GM21786 (cell line): ENCODE measurements around the gene CST9L.
"Not testable (repeated sequence)": the region's sequence is repeated elsewhere in the genome, so short reads cannot be mapped to it uniquely, and the experiment has no call there.

Experiments
- ATAC-seq: cut with Tn5 transposase; IDR thresholded peaks from one replicate; pipeline ENCODE4 v1.9.1; 2021; ENCODE audit not compliant: unreplicated experiment

Gene CST9L

DNA sequence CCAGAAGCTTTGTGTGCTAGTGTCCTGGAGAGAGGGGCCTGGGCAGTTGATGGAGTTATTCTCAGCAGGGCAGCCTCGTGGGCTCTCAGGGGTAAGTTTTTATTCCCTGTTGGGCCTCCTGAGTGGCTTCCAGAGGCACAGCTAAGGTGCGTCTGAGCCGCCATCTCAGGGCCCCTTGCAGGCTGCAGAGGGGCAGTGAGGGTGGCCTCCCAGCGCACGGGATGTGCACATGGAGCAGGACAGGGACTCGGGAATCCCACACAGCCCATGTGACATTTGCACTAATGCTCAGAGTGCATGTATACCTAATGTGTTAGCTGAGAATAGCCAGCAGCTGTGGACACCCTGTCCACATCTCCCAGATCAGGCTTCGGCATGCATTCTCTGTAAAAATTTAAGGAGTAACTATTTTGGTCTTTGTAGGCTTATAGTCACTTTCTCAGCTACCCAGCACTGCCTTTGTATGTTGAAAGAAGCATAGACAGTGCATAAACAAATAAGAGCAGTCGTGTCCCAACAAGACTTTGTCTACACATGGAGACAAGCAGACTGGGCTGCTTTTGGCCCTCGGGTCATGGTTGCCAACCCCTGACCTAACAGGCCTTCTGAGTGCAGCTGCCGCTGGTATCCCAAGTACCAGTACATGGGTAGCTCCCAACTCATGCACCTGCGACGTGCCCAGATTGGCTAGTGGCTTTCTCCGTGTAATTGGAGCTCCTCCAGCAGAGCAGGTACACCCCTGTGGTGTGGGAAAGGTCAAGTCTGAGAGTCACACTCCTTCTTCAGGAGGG lies 18.6 kb upstream of the CST9L start:
- ATAC-seq: no peak

- ATAC-seq: no peak
Measured at GRCh38 chr20:23585808-23586734, 17.8 kb upstream of the CST9L start.

DNA sequence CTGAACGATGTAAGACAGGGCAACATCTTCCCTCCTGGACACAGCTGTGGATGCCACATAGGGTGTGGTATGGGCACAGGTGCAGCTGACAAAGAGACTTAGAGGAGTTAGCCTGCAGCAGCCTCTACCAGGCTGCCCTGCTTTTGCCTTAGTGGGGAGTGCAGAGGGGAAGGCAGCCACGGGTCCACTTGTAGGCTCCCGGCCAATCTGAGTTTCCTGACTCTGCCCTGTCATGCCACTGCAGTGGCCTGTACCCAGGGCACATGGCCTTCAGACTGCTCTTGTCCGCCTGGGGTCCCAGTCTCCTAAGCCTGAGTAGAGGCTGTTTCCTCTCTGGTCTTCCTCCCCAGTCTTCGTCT lies 17.1 kb upstream of the CST9L start:
- ATAC-seq: no peak

- no peak for ATAC-seq
Measured at GRCh38 chr20:23584434-23585199, 16.3 kb upstream of the CST9L start.

DNA sequence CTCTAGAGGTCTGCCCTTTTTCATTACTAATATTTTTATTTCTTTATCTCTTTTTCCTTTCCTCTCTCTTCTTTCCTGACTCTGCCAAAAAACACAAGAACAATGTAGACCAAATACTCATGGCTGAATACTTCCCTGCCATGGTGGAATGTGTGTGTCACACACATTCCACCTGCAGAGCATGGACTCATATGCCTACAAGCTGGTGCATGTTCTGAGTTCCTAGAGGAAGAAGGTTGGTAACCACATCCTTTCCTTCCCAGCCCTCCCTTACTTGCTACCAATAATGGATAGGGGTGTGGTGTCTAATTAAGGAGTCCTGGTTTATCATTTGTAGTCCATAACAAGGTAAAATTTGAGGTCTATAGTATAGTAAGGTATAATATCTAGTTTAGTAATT lies 15.2 kb upstream of the CST9L start:
- ATAC-seq: no peak

- no peak for ATAC-seq
Measured at GRCh38 chr20:23582293-23582692, 14.0 kb upstream of the CST9L start.

GRCh38 chr20:23581833-23582232 lies 13.5 kb upstream of the CST9L start:
- not testable (repeated sequence) for ATAC-seq

DNA sequence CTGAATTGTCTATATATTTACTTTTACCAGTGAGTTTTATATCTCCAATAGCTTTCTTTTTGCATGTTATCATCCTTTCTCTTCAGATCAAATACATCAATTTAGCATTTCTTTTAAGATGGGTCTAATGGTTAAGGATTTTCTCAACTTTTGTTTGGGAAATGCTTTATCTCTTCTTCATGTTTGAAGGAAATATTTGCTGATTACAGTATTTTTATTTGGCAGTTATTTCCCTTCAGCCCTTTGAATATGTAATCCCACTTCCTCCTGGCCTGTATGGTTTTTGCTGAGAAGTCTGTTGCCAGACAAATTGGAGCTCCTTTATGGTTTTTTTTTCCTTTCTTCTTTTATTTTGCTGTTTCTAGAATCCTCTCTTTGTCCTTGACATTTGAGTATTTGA lies 6.7 kb upstream of the CST9L start:
- no peak for ATAC-seq

GRCh38 chr20:23570178-23570760 lies 2.0 kb upstream of the CST9L start:
- ATAC-seq: no peak

DNA sequence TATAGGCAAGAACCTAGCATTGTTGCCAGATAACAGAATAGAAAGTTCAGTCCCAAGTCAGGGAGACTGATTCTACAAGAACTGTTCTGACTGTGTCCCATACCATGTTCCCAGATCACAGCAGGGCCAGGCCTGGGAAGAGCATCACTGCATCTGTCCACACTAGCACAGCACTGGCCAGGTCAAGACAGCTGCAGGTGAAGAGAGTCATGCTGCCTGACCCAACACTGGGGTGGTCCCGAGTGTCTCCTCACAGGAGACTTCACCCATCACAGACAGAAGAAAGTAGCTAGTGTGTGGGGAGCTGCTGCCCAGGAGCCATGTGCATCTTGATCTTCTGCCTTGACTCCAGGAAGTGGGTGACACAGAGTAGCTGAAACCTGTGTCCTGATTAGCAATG lies 1.3 kb upstream of the CST9L start:
- no peak for ATAC-seq

DNA sequence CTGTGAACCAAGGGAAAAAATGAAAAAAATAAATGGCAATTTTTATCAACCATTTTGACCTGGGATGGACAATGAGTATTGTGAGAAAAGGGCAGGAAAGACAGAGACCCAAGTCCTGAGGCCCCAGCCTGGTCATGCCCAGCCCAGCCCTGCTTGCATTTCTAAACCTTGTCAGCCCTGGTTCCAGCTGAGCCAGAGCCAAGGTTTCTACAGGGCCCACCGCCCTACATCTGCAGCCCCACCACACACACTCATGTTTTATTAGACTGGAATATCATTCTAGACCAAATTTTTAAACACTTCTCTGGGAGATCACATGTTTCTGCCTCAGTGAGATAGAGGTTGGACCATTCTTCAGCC lies 667 bp upstream of the CST9L start:
- ATAC-seq: no peak

- no peak for ATAC-seq
Measured at GRCh38 chr20:23566199-23566932, 1.9 kb downstream of the CST9L start.

- no peak for ATAC-seq
Measured at GRCh38 chr20:23565503-23566045, 2.7 kb downstream of the CST9L start.

DNA sequence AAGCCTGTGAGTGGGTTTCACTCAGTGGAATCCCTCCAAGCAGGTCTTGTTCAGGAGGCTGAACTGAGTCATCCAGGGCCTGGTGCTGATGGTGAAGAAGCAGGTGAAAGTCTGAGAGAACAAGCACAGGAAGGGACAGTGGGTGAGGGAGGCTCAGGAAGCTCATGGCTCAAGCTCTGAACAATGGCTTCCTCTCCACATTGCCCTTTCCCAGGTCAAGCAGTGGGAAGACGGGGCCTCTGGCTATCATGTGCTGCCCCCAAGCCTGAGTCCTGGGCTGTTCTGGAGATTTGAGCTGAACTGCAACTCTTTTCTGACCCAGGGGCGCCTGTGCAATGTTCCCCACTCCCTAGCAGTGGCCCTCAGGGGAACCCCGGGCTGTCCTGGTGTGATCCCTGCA lies 3.4 kb downstream of the CST9L start:
- no peak for ATAC-seq

GRCh38 chr20:23562721-23563342 lies 5.5 kb downstream of the CST9L start:
- ATAC-seq: no peak

- no peak for ATAC-seq
Measured at GRCh38 chr20:23554401-23554800, 13.9 kb downstream of the CST9L start.

GRCh38 chr20:23551786-23552185 lies 16.5 kb downstream of the CST9L start:
- no peak for ATAC-seq

DNA sequence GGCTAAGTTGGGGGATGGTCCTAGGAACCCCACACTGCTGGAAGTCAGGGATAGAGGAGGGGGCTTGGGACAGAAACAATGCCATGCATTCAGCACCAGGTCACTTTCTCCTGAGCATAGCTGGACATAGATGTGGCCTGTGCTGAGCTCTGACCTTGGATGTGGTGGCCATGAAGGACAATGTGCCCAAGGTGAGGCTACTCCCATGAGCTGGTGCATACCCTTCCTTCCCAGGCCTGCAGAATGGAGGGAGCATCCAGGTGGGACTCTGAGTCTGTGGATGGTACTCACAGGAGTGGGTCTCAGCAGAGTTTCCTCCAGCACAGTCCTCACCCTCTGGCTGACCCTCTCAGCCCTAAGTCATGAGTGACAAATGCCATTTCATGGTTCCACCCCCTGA lies 16.9 kb downstream of the CST9L start:
- ATAC-seq: no peak

- no peak for ATAC-seq
Measured at GRCh38 chr20:23550227-23550626, 18.1 kb downstream of the CST9L start.

GRCh38 chr20:23548408-23548807 lies 19.9 kb downstream of the CST9L start:
- ATAC-seq: no peak
